CD4-positive, alpha-beta T cell treated with Interleukin-12 subunit alpha and Interleukin-12 subunit beta, for 1 hour (primary cell): ENCODE results near the gene MINDY4.

Experiments
- DNase-seq: peaks from one replicate; pipeline ENCODE4 v3.0.0-alpha.2; 2020

MINDY4 gene

DNA sequence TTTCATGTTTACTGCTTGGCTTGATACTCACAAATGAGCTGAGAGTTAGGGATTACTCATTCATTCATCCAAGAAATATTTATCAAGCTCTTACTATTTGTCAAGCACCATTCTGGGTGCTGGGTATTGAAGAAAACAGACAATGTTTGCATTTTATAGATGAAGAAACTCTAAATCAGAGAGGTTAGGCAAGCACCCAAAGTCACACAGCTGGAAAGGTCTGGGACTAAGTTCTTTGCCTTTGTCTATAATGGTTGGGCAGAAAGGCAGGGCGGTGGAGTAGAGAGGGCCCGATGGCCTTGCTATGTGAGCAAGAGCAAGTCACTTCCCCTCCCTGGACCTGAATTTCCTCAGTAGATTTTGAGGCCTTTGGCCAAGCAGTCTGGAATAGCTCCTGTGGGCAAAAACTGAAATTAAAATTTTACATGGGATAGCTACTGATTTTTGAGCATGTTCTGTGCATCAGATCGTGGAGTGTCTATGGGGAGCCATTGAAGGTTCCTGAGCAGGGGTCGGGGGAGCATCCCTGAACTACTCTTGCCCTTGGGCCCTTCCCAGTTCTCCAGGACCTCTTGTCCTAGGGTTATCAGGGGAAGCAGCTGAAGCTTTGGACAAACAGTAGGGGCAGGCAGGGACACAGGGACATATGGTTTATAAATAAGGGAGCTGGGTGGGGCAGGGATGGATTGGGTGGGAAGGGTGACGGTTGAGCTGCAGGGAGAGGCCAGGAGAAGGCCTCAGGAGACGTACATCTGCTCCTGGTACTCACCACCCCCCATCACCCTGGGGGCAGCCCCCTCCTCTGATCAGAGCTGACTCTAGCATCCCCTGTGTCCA is 163.7 kb downstream of the MINDY4 start:
- DNase-seq: no peak

DNA sequence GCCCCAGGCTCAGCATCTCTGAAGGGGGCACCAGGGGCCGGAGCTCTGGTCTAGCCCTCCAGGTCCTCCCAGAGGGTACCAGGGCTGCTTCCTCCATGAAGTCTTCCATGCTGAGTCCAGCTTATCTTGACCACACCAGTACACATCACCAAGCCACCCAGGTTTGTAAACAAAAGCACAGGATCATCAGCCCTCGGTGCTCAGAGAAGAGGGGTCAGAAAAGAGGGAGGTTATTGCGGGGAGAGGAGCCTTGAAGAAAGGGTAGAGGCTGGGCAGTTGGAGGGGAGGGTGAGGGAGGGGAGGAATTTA is 164.3 kb downstream of the MINDY4 start:
- DNase-seq: no peak

DNA sequence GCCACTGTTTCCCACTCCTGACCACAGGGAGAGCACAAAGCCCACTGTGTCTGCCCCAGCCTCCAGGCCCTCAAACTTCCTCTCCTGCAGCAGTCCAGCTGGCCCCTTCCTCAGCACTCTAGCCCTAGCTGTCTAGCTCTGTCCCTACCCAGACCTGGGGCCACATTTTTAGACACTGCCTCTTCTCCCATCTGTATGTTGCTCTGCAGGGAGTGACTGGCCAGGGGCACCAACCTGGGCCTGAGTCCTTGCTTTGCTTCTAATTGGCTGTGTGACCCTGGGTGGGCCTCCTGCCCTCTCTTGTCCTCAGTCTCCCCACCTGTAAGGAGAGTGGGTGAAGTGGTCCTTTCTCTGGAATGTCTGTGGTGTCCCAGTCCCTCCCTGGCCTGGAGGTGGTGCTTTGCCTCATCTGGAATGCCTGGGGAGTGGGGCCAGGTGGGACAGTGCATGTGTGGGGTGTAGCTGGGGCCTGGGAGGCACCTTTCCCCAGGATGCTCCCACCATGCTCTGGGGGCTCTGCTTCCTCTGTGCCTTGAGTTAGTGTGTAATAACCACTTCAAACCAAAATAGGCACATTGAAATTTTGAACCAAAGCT is 165.5 kb downstream of the MINDY4 start:
- no peak for DNase-seq

- DNase-seq: no peak
Measured at GRCh38 chr7:30937416-30937815, 166.2 kb downstream of the MINDY4 start.

DNA sequence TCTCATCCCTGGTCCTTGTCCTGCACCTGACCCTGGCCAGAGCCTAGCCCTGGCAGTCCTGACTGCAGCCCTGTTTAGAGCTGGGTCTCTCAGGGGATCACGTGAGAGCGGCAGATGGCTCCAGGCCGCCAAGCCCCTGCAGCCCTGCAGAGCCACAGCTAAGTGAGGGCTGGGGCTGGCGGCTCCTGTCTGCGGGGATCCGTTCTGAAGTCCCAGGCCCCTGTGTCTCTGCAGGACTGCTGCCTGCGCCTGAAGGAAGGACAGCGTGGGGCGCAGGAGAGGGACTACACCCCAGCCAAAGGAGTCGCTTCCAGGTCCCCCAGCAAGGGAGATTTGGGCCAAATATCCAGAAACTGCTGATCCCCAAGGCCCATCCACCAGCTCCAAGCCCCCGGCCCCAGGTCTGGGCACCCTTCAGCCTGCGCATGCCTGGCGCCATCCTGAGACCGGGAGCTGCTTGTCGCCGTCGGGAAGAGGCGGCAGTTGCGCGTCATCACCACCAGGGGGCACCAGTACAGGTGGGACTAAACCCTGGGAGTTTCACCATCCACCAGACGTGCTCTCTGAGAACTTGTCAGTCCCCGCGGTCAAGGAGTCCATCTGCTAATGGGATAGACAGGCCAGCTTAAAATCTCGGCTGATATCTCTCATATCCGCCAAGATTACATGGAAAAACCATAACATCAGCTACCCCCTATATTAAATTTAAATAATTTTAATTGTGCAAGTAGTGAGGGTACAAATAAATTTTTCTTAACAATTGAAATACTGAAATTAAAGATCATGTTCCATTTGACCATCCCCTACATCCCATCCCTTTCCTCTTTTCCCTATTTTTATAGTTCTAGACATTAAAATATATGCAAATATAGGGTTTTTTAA is 167.5 kb downstream of the MINDY4 start:
- DNase-seq: peak; percentile 46

DNA sequence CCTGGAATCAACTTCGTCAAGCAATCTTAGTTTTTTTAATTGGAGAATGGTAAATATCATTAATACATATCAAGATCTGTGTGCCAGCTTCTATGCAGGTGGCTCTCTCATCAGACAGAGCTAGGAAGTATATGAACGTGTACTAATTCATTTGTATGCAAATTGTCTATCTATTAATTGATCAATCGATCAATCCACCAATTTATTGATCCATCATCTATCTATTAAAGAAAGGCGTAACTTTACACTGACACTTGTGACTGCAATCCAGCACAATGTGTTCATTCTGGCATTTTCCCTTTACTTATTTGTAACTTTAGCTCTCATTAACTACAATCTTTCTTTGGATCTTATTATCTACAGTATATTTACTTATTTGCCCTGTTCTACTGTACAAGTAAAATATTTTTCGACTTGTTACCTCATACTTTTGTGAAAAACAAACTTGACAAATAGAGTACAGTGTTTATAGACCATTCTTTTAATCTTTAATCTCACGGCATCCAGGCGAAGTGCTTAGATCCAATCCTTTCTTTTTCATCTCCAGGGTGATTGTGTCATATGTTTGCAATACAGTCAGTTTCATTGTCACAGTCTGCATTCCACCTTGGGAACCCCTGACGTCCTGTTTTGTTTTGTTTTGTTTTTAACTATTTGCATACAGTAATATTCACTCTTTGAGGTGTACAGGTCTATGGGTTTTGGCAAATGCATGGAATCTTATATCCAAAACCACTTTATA is 170.5 kb downstream of the MINDY4 start:
- no peak for DNase-seq
